ENCODE results near the gene ARID3B.
"Not testable (repeated sequence)": the region's sequence is repeated elsewhere in the genome, so short reads cannot be mapped to it uniquely, and the experiment has no call there.

The ARID3B gene

DNA sequence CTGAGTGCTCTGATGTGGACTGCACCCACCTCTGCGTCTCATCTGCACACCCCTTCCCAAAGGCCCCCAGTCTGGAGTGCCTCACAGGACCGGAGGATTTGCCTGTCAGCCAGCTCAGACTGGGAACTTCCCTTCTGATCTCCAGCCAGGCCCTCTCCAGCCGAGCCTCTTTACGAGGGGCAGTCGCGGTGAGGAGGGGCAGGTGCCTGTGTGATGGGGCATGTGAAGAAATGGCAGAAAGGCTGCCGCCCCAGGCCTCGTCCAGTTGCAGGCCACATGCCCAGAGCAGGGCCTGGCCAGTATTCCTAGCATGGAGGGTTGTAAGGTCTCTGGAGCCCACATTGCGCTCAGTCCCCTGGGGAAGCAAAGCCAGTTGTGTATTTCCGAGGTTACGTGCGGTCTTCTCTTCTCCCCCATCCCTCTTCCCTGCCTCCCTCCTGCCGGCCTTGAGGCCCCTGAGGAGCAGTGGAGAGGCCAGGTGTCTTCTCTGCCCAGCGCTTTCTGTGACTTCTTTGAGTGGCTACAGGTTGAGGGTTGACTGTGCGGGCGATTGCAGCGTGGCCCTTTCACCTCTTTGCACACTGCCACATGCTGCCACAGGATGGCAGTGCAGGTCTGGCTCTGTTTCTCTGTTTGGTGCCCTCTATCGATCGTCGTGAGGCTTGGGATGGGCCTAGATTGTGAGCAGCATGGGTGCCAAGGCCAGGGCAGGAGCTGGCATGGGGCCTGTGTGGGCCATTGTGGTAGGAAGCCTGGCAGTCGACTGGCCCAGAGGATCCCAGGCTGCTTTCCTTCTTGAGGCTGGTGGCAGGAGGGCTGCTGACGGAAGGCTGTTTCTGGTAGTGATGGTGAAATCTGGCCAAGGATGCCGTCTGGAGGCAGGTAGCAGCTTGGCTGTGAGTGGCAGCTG is 79.9 kb downstream of the ARID3B start:
- DNase-seq (ENCODE audit: low spot score), result peak; percentile 79

GRCh38 chr15:74621546-74621920 is 80.5 kb downstream of the ARID3B start:
- no peak for DNase-seq (ENCODE audit: low spot score)

- no peak for DNase-seq (ENCODE audit: low spot score)
Observed at GRCh38 chr15:74621936-74622335, 80.9 kb downstream of the ARID3B start.

- DNase-seq (ENCODE audit: low spot score), result no peak
Observed at GRCh38 chr15:74622758-74623157, 81.7 kb downstream of the ARID3B start.

DNA sequence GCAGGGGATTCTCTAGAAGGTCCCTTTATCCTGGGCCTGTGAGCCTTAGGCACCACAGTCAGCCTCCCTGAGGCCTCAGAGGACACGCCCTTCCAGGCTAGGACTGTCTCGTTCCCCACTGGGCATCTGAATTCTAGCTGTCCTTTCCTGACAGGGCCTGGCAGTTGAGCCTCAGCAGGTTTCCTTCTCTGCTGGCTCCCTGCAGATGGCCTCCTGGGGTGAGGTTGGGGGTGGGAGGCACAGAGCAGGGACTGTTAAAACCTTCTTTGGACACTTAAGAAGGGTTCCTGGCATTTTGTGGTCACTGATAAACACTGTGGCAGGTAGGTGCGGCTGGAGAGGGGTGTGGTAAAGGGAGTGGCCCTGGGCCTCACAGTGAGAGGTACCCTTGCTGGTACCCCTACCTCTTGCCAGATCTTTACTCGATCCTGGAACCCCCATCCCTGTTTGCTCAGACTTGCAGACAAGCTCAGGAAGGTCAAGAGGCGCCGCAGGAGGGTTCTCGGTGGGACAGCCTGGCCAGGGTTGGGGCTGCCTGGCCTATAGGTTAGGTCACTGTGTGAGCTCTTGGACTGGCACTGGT is 83.1 kb downstream of the ARID3B start:
- no peak for DNase-seq (ENCODE audit: low spot score)

- DNase-seq (ENCODE audit: low spot score), result no peak
Observed at GRCh38 chr15:74625693-74626092, 84.7 kb downstream of the ARID3B start.

GRCh38 chr15:74626336-74626735 is 85.3 kb downstream of the ARID3B start:
- no peak for DNase-seq (ENCODE audit: low spot score)

GRCh38 chr15:74626752-74627692 is 86.0 kb downstream of the ARID3B start:
- DNase-seq (ENCODE audit: low spot score), result no peak

GRCh38 chr15:74627766-74628165 is 86.7 kb downstream of the ARID3B start:
- no peak for DNase-seq (ENCODE audit: low spot score)

GRCh38 chr15:74628199-74628598 is 87.2 kb downstream of the ARID3B start:
- DNase-seq (ENCODE audit: low spot score), result no peak

- no peak for DNase-seq (ENCODE audit: low spot score)
Observed at GRCh38 chr15:74628949-74629348, 87.9 kb downstream of the ARID3B start.

DNA sequence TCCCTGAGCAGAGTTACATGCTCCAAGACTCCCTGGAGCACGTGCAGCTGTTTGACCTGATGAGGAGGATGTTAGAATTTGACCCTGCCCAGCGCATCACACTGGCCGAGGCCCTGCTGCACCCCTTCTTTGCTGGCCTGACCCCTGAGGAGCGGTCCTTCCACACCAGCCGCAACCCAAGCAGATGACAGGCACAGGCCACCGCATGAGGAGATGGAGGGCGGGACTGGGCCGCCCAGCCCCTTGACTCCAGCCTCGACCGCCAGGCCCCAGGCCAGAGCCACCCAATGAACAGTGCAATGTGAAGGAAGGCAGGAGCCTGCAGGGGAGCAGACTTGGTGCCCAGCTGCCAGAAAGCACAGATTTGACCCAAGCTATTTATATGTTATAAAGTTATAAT is 88.7 kb downstream of the ARID3B start:
- DNase-seq (ENCODE audit: low spot score), result not testable (repeated sequence)

DNA sequence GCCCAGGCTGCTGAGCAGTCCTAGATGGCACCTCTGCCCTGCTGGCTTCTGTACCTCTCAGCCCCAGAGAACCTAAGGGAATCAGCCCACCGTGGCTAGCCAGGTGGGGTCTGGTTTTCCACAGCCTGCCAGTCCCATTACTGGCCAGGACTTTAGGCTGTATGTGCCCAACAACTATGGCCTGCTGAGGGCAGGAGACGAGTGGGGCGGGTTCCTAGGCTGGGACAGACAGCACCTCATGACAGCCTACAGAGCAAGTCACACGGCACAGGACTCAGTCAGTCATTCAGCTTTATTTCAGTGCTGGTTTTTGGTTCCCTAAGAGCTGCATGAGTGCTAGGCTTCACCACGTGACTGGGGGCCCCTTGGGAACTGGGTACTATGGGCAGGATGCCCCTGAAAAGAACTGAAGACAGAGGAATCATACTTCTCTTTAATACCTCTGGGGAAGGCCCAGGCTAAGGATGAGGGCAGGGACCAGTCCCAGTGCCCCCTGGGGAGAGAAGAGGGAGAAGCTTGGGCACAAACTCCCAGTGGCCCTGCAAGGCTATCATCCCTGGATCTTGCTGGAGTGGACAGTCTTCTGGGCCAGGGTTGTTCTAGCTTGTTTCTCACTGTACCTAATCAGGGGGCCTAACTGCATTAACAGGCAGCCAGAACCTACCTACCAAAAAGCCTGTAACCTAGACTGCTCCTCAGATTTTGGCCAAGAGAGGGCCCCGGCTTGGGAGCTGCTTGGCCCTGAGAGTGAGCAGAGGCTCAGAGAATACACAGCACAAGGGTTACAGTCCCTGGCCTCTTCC is 89.5 kb downstream of the ARID3B start:
- DNase-seq (ENCODE audit: low spot score), result no peak

DNA sequence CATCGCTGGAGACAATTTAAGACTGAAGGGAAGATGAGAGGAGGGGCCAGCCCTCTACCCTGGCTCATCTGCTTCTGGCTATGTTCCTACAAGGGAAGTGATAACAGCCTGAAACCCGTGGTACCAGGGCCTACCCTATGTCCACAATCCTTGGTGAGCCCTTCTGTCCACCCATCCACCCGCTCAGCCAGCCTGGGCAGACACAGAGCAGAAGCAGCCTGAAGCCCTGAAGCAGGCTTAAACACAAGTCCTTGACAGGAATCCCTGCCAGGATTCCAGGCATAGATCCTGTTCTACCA is 90.0 kb downstream of the ARID3B start:
- no peak for DNase-seq (ENCODE audit: low spot score)

DNA sequence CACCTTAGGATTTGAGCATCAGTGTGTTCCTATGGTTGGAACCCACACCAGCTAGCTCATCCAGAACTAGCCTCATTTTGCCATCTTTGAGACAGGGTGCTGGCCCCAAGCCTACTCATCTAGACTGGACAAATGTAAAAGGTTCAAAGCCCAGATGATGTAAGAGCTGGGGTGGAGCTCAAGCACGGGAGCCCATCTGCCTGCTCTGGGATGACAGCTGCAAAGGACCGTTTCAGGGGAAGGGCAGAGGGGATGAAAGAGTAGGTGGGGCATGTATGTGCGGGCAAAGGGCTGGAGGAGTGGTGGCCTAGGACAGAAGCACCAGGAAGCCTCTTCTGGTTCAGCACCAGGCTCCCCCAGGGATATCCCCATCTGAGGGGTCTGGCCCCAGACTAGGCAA is 90.4 kb downstream of the ARID3B start:
- DNase-seq (ENCODE audit: low spot score), result no peak

- DNase-seq (ENCODE audit: low spot score), result peak; percentile 48
Observed at GRCh38 chr15:74631935-74632560, 91.0 kb downstream of the ARID3B start.

- DNase-seq (ENCODE audit: low spot score), result no peak
Observed at GRCh38 chr15:74632601-74633000, 91.6 kb downstream of the ARID3B start.

DNA sequence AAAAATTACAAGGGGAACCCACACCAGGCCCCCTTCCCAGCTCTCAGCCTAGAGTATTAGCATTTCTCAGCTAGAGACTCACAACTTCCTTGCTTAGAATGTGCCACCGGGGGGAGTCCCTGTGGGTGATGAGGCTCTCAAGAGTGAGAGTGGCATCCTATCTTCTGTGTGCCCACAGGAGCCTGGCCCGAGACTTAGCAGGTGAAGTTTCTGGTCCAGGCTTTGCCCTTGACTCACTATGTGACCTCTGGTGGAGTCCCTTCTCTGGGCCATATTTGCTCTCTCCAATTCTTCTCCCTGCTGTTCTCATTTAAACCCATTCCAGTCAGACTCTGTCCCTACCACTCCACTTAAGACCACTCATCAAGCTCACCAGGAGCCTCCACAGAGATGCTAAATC is 92.8 kb downstream of the ARID3B start:
- DNase-seq (ENCODE audit: low spot score), result no peak

- DNase-seq (ENCODE audit: low spot score), result peak; percentile 72
Observed at GRCh38 chr15:74635228-74635627, 94.2 kb downstream of the ARID3B start.

DNA sequence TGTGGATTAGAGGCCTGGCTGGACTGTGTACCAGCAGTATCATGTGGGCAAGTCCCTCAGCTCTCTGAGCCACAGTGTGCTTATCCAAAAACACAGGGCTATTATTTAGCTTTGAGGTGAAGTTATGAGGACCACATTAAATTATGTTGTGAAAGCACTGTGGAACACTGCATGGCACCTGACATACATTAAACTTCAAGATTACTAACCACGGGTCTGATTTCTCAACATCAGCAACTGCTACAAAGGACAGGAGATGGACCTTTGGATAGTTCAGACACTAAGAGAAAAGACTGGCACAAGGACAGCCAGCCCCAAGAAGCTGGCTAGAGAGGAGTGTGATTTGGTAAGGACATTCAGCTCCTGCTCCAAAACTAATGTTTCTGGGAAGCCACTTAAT is 96.0 kb downstream of the ARID3B start:
- DNase-seq (ENCODE audit: low spot score), result no peak

DNA sequence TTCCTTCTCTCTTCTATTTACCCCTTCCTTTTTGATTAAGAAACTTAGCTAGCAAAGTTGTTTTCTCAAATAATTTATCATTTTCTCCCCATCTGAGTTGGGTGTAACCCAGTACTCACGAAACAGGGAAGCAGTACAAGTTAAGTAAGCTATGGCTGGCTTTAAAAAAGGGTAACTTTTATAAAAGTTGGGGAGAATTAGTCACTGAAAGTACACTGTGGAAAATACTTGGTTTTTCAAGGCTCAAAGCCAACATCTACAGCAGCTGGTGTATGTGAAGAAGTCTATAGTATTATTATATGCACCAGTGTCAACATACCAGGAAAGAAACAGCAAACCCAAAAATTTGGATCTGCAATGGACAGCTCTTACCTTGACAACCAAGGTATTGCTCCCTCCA is 100.1 kb downstream of the ARID3B start:
- no peak for DNase-seq (ENCODE audit: low spot score)

DNA sequence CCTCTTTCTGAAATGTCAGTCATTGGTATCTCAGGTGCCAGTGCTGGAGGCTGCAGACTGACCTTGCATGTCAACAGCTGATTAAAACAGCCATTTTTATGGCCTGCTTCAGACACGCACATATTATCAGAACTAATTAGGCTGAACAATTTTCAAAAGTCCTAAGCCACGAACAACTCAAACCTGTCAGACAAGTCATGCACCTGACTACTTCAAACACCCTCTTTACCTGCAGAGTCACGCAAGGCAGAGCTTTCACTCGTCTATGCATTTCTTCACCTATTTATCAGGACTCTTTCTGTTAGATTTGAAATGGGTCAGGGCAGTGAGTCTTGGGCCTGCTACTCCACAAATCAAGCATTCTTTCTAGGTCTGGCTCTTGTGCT is 101.3 kb downstream of the ARID3B start:
- DNase-seq (ENCODE audit: low spot score), result no peak
